ENCODE results near the gene COL7A1. TPM values are rescaled to one million over a fixed set of nuclear protein-coding genes. Genes with fewer than 3 reads are reported as not detected.
A peak's percentile ranks its signal among the peaks of the same experiment; 100 is the strongest.

COL7A1 gene
- total RNA-seq, 1 experiment from 2014 or later, result 0.78 TPM

- H2AFZ ChIP-seq (ENCODE audit: low read length), result peak overlapping the region; percentile 78; the same call in 1 of the 2 replicates
- peak overlapping the region; percentile 73 for H3K27ac ChIP-seq (ENCODE audit: low read length)
Measured at GRCh38 chr3:48634661-48635221, 39.6 kb upstream of the COL7A1 start.

GRCh38 chr3:48633743-48634142 lies 38.6 kb upstream of the COL7A1 start:
- peak overlapping the region; percentile 97 for H3K9ac ChIP-seq (ENCODE audit: low read length)
- peak overlapping the region; percentile 96; the same call in 1 of the 2 replicates for H3K4me3 ChIP-seq (ENCODE audit: low read length)
- peaks cover 17% of the 10 kb centered on the region for H3K79me2 ChIP-seq (ENCODE audit: low read length)
- no peaks in the 10 kb centered on the region; the same call in 1 of the 2 replicates for H3K36me3 ChIP-seq (ENCODE audit: insufficient read depth, low read length)
- H3K9me3 ChIP-seq (ENCODE audit: low read length), result no peaks in the 10 kb centered on the region
- H3K27ac ChIP-seq (ENCODE audit: low read length), result no peak overlapping the region
- no peak for DNase-seq
- peaks cover 21% of the 10 kb centered on the region for H3K4me1 ChIP-seq (ENCODE audit: low read length)
- H3K27me3 ChIP-seq (ENCODE audit: low read length), result no peaks in the 10 kb centered on the region
- peak overlapping the region; percentile 99 for H3K4me2 ChIP-seq (ENCODE audit: low read depth, low read length, poor library complexity, severe bottlenecking)
- H4K20me1 ChIP-seq (ENCODE audit: insufficient read depth, low read depth, low read length), result no peaks in the 10 kb centered on the region
- H2AFZ ChIP-seq (ENCODE audit: low read length), result no peak overlapping the region
- H3K9me2 ChIP-seq (replicated peaks; ENCODE audit: insufficient read depth, low read length), result no peaks in the 10 kb centered on the region

More at GRCh38 chr3:48634661-48635221, 39.6 kb upstream of the COL7A1 start:
- Histone ChIP-seq H4K20me1 (ENCODE audit: insufficient read depth, low read depth, low read length) (no peaks in the 10 kb centered on the region), H3K4me3 (ENCODE audit: low read length) (peak overlapping the region; percentile 96), H3K79me2 (ENCODE audit: low read length) (peaks cover 17% of the 10 kb centered on the region), H3K9me3 (ENCODE audit: low read length) (no peaks in the 10 kb centered on the region), H3K36me3 (ENCODE audit: insufficient read depth, low read length) (no peaks in the 10 kb centered on the region; the same call in 1 of the 2 replicates), H3K4me2 (ENCODE audit: low read depth, low read length, poor library complexity, severe bottlenecking) (peak overlapping the region; percentile 99), H3K4me1 (ENCODE audit: low read length) (peaks cover 21% of the 10 kb centered on the region), H3K9ac (ENCODE audit: low read length) (peak overlapping the region; percentile 97), H3K27me3 (ENCODE audit: low read length) (no peaks in the 10 kb centered on the region), H3K9me2 (replicated peaks; ENCODE audit: insufficient read depth, low read length) (no peaks in the 10 kb centered on the region)
- peak; percentile 86 for DNase-seq

GRCh38 chr3:48633256-48633655 lies 38.1 kb upstream of the COL7A1 start:
- Histone ChIP-seq H3K9me3 (ENCODE audit: low read length) (no peaks in the 10 kb centered on the region), H4K20me1 (ENCODE audit: insufficient read depth, low read depth, low read length) (no peaks in the 10 kb centered on the region), H3K4me1 (ENCODE audit: low read length) (peaks cover 21% of the 10 kb centered on the region), H2AFZ (ENCODE audit: low read length) (no peak overlapping the region), H3K4me3 (ENCODE audit: low read length) (no peak overlapping the region), H3K27me3 (ENCODE audit: low read length) (no peaks in the 10 kb centered on the region), H3K79me2 (ENCODE audit: low read length) (peaks cover 17% of the 10 kb centered on the region), H3K36me3 (ENCODE audit: insufficient read depth, low read length) (no peaks in the 10 kb centered on the region; the same call in 1 of the 2 replicates), H3K4me2 (ENCODE audit: low read depth, low read length, poor library complexity, severe bottlenecking) (no peak overlapping the region), H3K27ac (ENCODE audit: low read length) (no peak overlapping the region), H3K9me2 (replicated peaks; ENCODE audit: insufficient read depth, low read length) (no peaks in the 10 kb centered on the region), H3K9ac (ENCODE audit: low read length) (no peak overlapping the region)
- no peak for DNase-seq

- H3K27me3 ChIP-seq (ENCODE audit: low read length), result no peaks in the 10 kb centered on the region
- H2AFZ ChIP-seq (ENCODE audit: low read length), result no peak overlapping the region
- no peak overlapping the region for H3K27ac ChIP-seq (ENCODE audit: low read length)
- no peak overlapping the region for H3K4me2 ChIP-seq (ENCODE audit: low read depth, low read length, poor library complexity, severe bottlenecking)
- no peak for DNase-seq
- H3K9me3 ChIP-seq (ENCODE audit: low read length), result no peaks in the 10 kb centered on the region
- no peaks in the 10 kb centered on the region; the same call in 1 of the 2 replicates for H3K36me3 ChIP-seq (ENCODE audit: insufficient read depth, low read length)
- no peak overlapping the region for H3K4me3 ChIP-seq (ENCODE audit: low read length)
- H3K4me1 ChIP-seq (ENCODE audit: low read length), result peaks cover 20% of the 10 kb centered on the region
- no peaks in the 10 kb centered on the region for H4K20me1 ChIP-seq (ENCODE audit: insufficient read depth, low read depth, low read length)
- H3K79me2 ChIP-seq (ENCODE audit: low read length), result peaks cover 17% of the 10 kb centered on the region
- no peaks in the 10 kb centered on the region for H3K9me2 ChIP-seq (replicated peaks; ENCODE audit: insufficient read depth, low read length)
- no peak overlapping the region for H3K9ac ChIP-seq (ENCODE audit: low read length)
Measured at GRCh38 chr3:48631516-48632448, 36.7 kb upstream of the COL7A1 start.

- H3K27ac ChIP-seq (ENCODE audit: low read length), result no peak overlapping the region
- no peaks in the 10 kb centered on the region; the same call in 1 of the 2 replicates for H3K36me3 ChIP-seq (ENCODE audit: insufficient read depth, low read length)
- H3K4me1 ChIP-seq (ENCODE audit: low read length), result peaks cover 11% of the 10 kb centered on the region
- no peak for DNase-seq
- H3K4me2 ChIP-seq (ENCODE audit: low read depth, low read length, poor library complexity, severe bottlenecking), result no peak overlapping the region
- H3K79me2 ChIP-seq (ENCODE audit: low read length), result peaks cover 17% of the 10 kb centered on the region
- no peaks in the 10 kb centered on the region for H3K9me2 ChIP-seq (replicated peaks; ENCODE audit: insufficient read depth, low read length)
- no peak overlapping the region for H3K4me3 ChIP-seq (ENCODE audit: low read length)
- no peaks in the 10 kb centered on the region for H3K9me3 ChIP-seq (ENCODE audit: low read length)
- H4K20me1 ChIP-seq (ENCODE audit: insufficient read depth, low read depth, low read length), result no peaks in the 10 kb centered on the region
- H3K27me3 ChIP-seq (ENCODE audit: low read length), result no peaks in the 10 kb centered on the region
- no peak overlapping the region for H2AFZ ChIP-seq (ENCODE audit: low read length)
- H3K9ac ChIP-seq (ENCODE audit: low read length), result no peak overlapping the region
Measured at GRCh38 chr3:48630833-48631232, 35.7 kb upstream of the COL7A1 start.

GRCh38 chr3:48630407-48630806 lies 35.3 kb upstream of the COL7A1 start:
- Histone ChIP-seq H3K36me3 (ENCODE audit: insufficient read depth, low read length) (no peaks in the 10 kb centered on the region; the same call in 1 of the 2 replicates), H3K27me3 (ENCODE audit: low read length) (no peaks in the 10 kb centered on the region), H3K4me3 (ENCODE audit: low read length) (no peak overlapping the region), H3K9me3 (ENCODE audit: low read length) (no peaks in the 10 kb centered on the region), H3K9me2 (replicated peaks; ENCODE audit: insufficient read depth, low read length) (no peaks in the 10 kb centered on the region), H3K9ac (ENCODE audit: low read length) (no peak overlapping the region), H2AFZ (ENCODE audit: low read length) (no peak overlapping the region), H3K4me1 (ENCODE audit: low read length) (peaks cover 10% of the 10 kb centered on the region), H3K4me2 (ENCODE audit: low read depth, low read length, poor library complexity, severe bottlenecking) (no peak overlapping the region), H4K20me1 (ENCODE audit: insufficient read depth, low read depth, low read length) (no peaks in the 10 kb centered on the region), H3K27ac (ENCODE audit: low read length) (no peak overlapping the region), H3K79me2 (ENCODE audit: low read length) (peaks cover 17% of the 10 kb centered on the region)
- DNase-seq, result no peak

GRCh38 chr3:48629894-48630293 lies 34.8 kb upstream of the COL7A1 start:
- H3K9me2 ChIP-seq (replicated peaks; ENCODE audit: insufficient read depth, low read length), result no peaks in the 10 kb centered on the region
- H3K4me2 ChIP-seq (ENCODE audit: low read depth, low read length, poor library complexity, severe bottlenecking), result no peak overlapping the region
- no peak overlapping the region for H3K9ac ChIP-seq (ENCODE audit: low read length)
- peaks cover 15% of the 10 kb centered on the region for H3K79me2 ChIP-seq (ENCODE audit: low read length)
- no peak overlapping the region for H3K4me3 ChIP-seq (ENCODE audit: low read length)
- no peaks in the 10 kb centered on the region for H3K27me3 ChIP-seq (ENCODE audit: low read length)
- H3K4me1 ChIP-seq (ENCODE audit: low read length), result peaks cover 10% of the 10 kb centered on the region
- no peaks in the 10 kb centered on the region for H3K9me3 ChIP-seq (ENCODE audit: low read length)
- no peak overlapping the region for H3K27ac ChIP-seq (ENCODE audit: low read length)
- H3K36me3 ChIP-seq (ENCODE audit: insufficient read depth, low read length), result no peaks in the 10 kb centered on the region; the same call in 1 of the 2 replicates
- no peak for DNase-seq
- H2AFZ ChIP-seq (ENCODE audit: low read length), result no peak overlapping the region
- H4K20me1 ChIP-seq (ENCODE audit: insufficient read depth, low read depth, low read length), result no peaks in the 10 kb centered on the region
